B cell (primary cell): ENCODE results near the gene NECTIN1. TPM values are rescaled to one million over a fixed set of nuclear protein-coding genes. Genes with fewer than 3 reads are reported as not detected.

Source experiments
- ATAC-seq: fragments of 200-7000 bp; cut with Tn5 transposase; one replicate; pipeline ENCODE4 v1.10.0; 2021; ENCODE audit warnings: low read depth, mild to moderate bottlenecking, moderate number of reproducible peaks, moderate library complexity
- CTCF ChIA-PET: fragments of 350-600 bp; sonication (Branson Sonifier 250); formaldehyde crosslinking; loops from one replicate; lab custom pipeline; 2021; ENCODE audit warnings: antibody characterized with exemption, inconsistent platforms; lab: Charles Lee
- POLR2A ChIA-PET: fragments of 350-600 bp; sonication (Branson Sonifier 250); formaldehyde crosslinking; loops from one replicate; lab custom pipeline; 2021; ENCODE audit warnings: antibody characterized with exemption; lab: Charles Lee
- DNase-seq: peaks from one replicate; pipeline ENCODE4 v3.0.0; 2013
- H2AFZ ChIP-seq: 2 replicates; pipeline ENCODE4 v1.6.1; 2012; ENCODE audit warnings: mild to moderate bottlenecking, low read depth, low read length; ENCODE audit not compliant: insufficient read depth, poor library complexity, severe bottlenecking
- H3K27ac ChIP-seq, 2 donors: 1 replicate in 1 of 2; 2 replicates in 1 of 2; pipeline ENCODE4 v1.5.1; 2012 to 2013; ENCODE audit warnings: low read length in 2 of 2, mild to moderate bottlenecking in 2 of 2, moderate library complexity in 1 of 2
- H3K27me3 ChIP-seq, 4 experiments: fragments of 200-600 bp in 1 of 4; sonication (generic) in 1 of 4; replicated peaks in 1 of 4; 1 replicate in 2 of 4; 2 replicates in 2 of 4; pipeline versions ENCODE4 v1.6.1 to v1.7.0; 2013 to 2016; ENCODE audit warnings: low read length in 3 of 4, mild to moderate bottlenecking in 2 of 4, mixed read lengths in 1 of 4, moderate library complexity in 1 of 4; ENCODE audit not compliant: insufficient read depth in 4 of 4, control insufficient read depth in 3 of 4; ENCODE audit errors: control extremely low read depth in 1 of 4
- H3K36me3 ChIP-seq, 2 experiments: replicated peaks in 1 of 2; 1 replicate in 1 of 2; 2 replicates in 1 of 2; pipeline versions ENCODE4 v1.6.1 to v1.7.1; 2013; ENCODE audit warnings: low read length in 1 of 2; ENCODE audit not compliant: insufficient read depth in 2 of 2, control insufficient read depth in 1 of 2; ENCODE audit errors: control extremely low read depth in 1 of 2, extremely low read depth in 1 of 2
- H3K4me1 ChIP-seq, 2 donors: fragments of 200-600 bp in 1 of 2; sonication (generic) in 1 of 2; 1 replicate in 1 of 2; 2 replicates in 1 of 2; pipeline versions ENCODE4 v1.5.1 to v1.6.1; 2013 to 2017; ENCODE audit warnings: low read length in 2 of 2; ENCODE audit not compliant: control insufficient read depth in 2 of 2, insufficient read depth in 2 of 2
- H3K4me2 ChIP-seq: replicated peaks from 2 replicates; pipeline ENCODE3; 2012; ENCODE audit warnings: mild to moderate bottlenecking, low read depth, low read length; ENCODE audit not compliant: poor library complexity, severe bottlenecking
- H3K4me3 ChIP-seq, 5 experiments: fragments of 200-600 bp in 1 of 5; sonication (generic) in 1 of 5; 1 replicate in 3 of 5; 2 replicates in 2 of 5; pipeline versions ENCODE4 v1.5.1 to v1.7.0; 2011 to 2016; ENCODE audit warnings: low read length in 4 of 5, mild to moderate bottlenecking in 4 of 5, low read depth in 2 of 5, control low read depth in 1 of 5, moderate library complexity in 1 of 5; ENCODE audit not compliant: insufficient read depth in 1 of 5; ENCODE audit errors: control extremely low read depth in 1 of 5, extremely low read depth in 1 of 5
- H3K79me2 ChIP-seq: fragments of 200-600 bp; sonication (generic); one replicate; pipeline ENCODE4 v1.6.0; 2016; ENCODE audit warnings: low read length; ENCODE audit not compliant: control insufficient read depth, insufficient read depth
- H3K9ac ChIP-seq: fragments of 200-600 bp; sonication (generic); 2 replicates; pipeline ENCODE4 v1.6.1; 2017; ENCODE audit warnings: mild to moderate bottlenecking, low read length, moderate library complexity
- H3K9me3 ChIP-seq, 3 donors: one replicate each; pipeline versions ENCODE4 v1.6.1 to v1.7.1; 2013; ENCODE audit warnings: low read length in 2 of 3; ENCODE audit not compliant: control insufficient read depth in 2 of 3, insufficient read depth in 1 of 3; ENCODE audit errors: control extremely low read depth in 1 of 3
- H4K20me1 ChIP-seq: 2 replicates; pipeline ENCODE4 v1.6.0; 2012; ENCODE audit warnings: mild to moderate bottlenecking, low read length; ENCODE audit not compliant: insufficient read depth, control insufficient read depth, poor library complexity, severe bottlenecking
- H3K27ac Mint-ChIP-seq: one replicate; pipeline ENCODE4 v1.8.0; 2021; ENCODE audit warnings: mixed read lengths
- H3K27me3 Mint-ChIP-seq: one replicate; pipeline ENCODE4 v1.8.0; 2021; ENCODE audit warnings: mixed read lengths
- H3K4me1 Mint-ChIP-seq: one replicate; pipeline ENCODE4 v1.8.0; 2021; ENCODE audit warnings: mixed read lengths
- H3K4me3 Mint-ChIP-seq: one replicate; pipeline ENCODE4 v1.8.0; 2021; ENCODE audit warnings: mixed read lengths
- H3K9me3 Mint-ChIP-seq: one replicate; pipeline ENCODE4 v1.8.0; 2022; ENCODE audit warnings: mixed read lengths; ENCODE audit not compliant: insufficient read depth
- EZH2 ChIP-seq: IDR thresholded peaks from 2 replicates; pipeline ENCODE4 v1.6.1; 2012; ENCODE audit warnings: borderline replicate concordance, low read depth, mild to moderate bottlenecking, moderate library complexity, low read length; ENCODE audit not compliant: insufficient read depth, poor library complexity, severe bottlenecking
- WGBS: methylation state at CpG from one replicate; pipeline ENCODE4 v1.1.5; 2013; ENCODE audit warnings: missing lambda C conversion rate; ENCODE audit not compliant: insufficient coverage; 5-methylcytosine and 5-hydroxymethylcytosine counted together
- intact Hi-C: fragments of 100-400 bp; cut with micrococcal nuclease; formaldehyde crosslinking; loops from one replicate; pipeline ENCODE4 v1.10.0; 2022
- polyA plus RNA-seq: library from polyadenylated mRNA; depleted of rRNA; stranded (reverse); fragments of >200 nt; gene quantifications from 2 replicates; pipeline ENCODE4 v1.2.3, GENCODE V29; 2012
- total RNA-seq, 2 donors: library from RNA; stranded (reverse); fragments of 120-200 nt in 1 of 2; gene quantifications; 1 replicate in 1 of 2; 2 replicates in 1 of 2; pipeline versions ENCODE4 v1.2.3 to v1.2.4, GENCODE V29; 2013 to 2022
- TF ChIP-seq, protein P1 (sequence below): fragments of 200-600 bp; IDR thresholded peaks from one replicate; pipeline ENCODE4 v1.8.0; 2022; ENCODE audit warnings: antibody characterized with exemption, mild to moderate bottlenecking

The NECTIN1 gene
- total and polyA plus RNA-seq, 2 donors (not counting 1 experiment from before 2014, with no cell fraction given), result 2.1 to 3.9 TPM

DNA sequence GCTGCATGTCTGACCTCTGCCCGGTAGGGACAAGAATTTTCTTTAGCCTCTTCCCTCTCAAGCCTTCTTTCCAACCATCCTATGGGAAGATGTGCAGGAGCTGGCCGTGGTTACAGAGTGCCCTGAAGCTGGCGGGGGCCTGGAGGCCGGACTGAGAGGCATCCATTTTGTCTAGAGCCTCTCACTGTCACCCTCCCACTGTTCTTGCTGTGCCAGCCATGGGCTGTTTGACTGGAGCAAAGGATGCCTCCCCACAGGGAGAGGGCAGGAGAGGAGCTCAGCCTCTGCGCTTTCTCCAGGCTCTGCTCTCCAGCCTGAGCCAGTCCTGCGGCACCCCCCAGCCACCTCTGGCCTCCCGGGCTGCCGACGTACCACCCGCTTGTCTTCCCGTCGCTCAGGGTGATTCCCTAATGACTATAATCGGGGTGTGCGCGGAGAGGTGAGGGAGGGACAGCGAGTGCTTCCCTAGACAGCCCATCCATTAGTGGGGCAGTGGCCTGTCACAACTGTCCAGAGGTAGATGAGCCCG is 123.8 kb downstream of the NECTIN1 start:
- Mint-ChIP-seq H3K9me3 (no peaks in the 10 kb centered on the region), H3K4me3 (no peak overlapping the region), H3K27ac (no peak overlapping the region), H3K4me1 (no peaks in the 10 kb centered on the region), H3K27me3 (peaks cover 27% of the 10 kb centered on the region)
- Histone ChIP-seq H3K4me3 (no peak overlapping the region), H3K27me3 (no peaks in the 10 kb centered on the region), H3K4me2 (no peak overlapping the region), H3K36me3 (no peaks in the 10 kb centered on the region), H3K9ac (no peak overlapping the region), H3K27ac (no peak overlapping the region), H2AFZ (no peak overlapping the region), H3K9me3 (no peaks in the 10 kb centered on the region), H4K20me1 (no peaks in the 10 kb centered on the region), H3K4me1 (no peaks in the 10 kb centered on the region), H3K79me2 (no peaks in the 10 kb centered on the region)
- TF ChIP-seq, protein P1, sequence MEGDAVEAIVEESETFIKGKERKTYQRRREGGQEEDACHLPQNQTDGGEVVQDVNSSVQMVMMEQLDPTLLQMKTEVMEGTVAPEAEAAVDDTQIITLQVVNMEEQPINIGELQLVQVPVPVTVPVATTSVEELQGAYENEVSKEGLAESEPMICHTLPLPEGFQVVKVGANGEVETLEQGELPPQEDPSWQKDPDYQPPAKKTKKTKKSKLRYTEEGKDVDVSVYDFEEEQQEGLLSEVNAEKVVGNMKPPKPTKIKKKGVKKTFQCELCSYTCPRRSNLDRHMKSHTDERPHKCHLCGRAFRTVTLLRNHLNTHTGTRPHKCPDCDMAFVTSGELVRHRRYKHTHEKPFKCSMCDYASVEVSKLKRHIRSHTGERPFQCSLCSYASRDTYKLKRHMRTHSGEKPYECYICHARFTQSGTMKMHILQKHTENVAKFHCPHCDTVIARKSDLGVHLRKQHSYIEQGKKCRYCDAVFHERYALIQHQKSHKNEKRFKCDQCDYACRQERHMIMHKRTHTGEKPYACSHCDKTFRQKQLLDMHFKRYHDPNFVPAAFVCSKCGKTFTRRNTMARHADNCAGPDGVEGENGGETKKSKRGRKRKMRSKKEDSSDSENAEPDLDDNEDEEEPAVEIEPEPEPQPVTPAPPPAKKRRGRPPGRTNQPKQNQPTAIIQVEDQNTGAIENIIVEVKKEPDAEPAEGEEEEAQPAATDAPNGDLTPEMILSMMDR, result no peak
- no peak for TF ChIP-seq EZH2
- ChIA-PET CTCF (no interaction called here), POLR2A (no interaction called here)
- intact Hi-C loops, result no loop called here
- 91% methylated on average over 12 of the region's 17 CpGs for WGBS
- DNase-seq, result no peak
- no peak for ATAC-seq

DNA sequence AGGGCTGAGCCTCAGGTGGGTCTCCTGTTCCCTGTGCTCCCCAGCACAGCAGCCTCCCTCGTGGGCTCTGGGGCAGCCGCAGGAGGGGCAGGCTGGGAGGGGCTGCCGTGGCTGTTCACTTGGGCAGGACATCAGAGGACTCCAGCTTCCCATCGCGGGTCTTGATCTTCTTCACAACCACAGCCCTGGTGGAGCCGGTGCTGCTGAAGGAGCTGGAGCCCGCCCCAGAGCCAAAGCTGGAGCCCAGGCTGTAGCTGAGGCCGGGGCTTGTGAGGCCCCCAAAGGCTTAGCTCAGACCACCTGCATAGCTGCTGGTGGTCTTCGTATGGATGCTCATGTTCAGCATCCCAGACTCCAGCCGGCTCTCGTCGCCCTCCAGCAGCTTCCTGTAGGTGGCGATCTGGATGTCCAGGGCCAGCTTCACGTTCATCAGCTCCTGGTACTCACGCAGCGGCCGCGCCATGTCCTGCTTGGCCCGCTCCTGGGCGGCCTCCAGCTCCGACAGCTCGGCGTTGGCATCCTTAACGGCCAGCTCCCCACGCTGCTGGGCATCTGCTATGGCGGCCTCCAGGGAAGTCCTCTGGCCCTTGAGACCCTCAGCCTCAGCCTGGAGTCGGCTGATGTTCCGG is 126.1 kb downstream of the NECTIN1 start:
- intact Hi-C loops, result no loop called here
- H3K27me3 Mint-ChIP-seq, result peaks cover 27% of the 10 kb centered on the region
- no peaks in the 10 kb centered on the region for H4K20me1 ChIP-seq
- H3K9me3 Mint-ChIP-seq, result no peaks in the 10 kb centered on the region
- H3K27ac Mint-ChIP-seq, result no peak overlapping the region
- 84% methylated on average over 28 of the region's 28 CpGs for WGBS
- no peaks in the 10 kb centered on the region for H3K36me3 ChIP-seq
- ATAC-seq (no peak), DNase-seq (no peak)
- no peak overlapping the region for H2AFZ ChIP-seq
- no peak overlapping the region for H3K4me3 Mint-ChIP-seq
- H3K27me3 ChIP-seq, result no peaks in the 10 kb centered on the region
- POLR2A ChIA-PET, result no interaction called here
- CTCF ChIA-PET, result no interaction called here
- H3K4me1 ChIP-seq, result no peaks in the 10 kb centered on the region
- no peaks in the 10 kb centered on the region for H3K4me1 Mint-ChIP-seq
- H3K27ac ChIP-seq, result no peak overlapping the region
- H3K9ac ChIP-seq, result no peak overlapping the region
- no peak overlapping the region for H3K4me2 ChIP-seq
- peaks cover 0 to 3% (median 0%) of the 10 kb centered on the region in 3 donors for H3K9me3 ChIP-seq
- no peaks in the 10 kb centered on the region for H3K79me2 ChIP-seq
- no peak overlapping the region for H3K4me3 ChIP-seq
- no peak for TF ChIP-seq EZH2
- TF ChIP-seq, protein P1, result no peak
